Activated CD4-positive, alpha-beta T cell treated with anti-CD3 and anti-CD28 coated beads, Interleukin-2, amount 50 U/mL, for 24 hours (primary cell): ENCODE measurements around the gene CSNK2A1.
"Not testable (repeated sequence)": the region's sequence is repeated elsewhere in the genome, so short reads cannot be mapped to it uniquely, and the experiment has no call there.

Experiments
- DNase-seq, 2 donors: peaks; one replicate each; pipeline ENCODE4 v3.0.0-alpha.2; 2020; ENCODE audit warnings: low read depth in 1 of 2, low spot score in 1 of 2

The CSNK2A1 gene

DNA sequence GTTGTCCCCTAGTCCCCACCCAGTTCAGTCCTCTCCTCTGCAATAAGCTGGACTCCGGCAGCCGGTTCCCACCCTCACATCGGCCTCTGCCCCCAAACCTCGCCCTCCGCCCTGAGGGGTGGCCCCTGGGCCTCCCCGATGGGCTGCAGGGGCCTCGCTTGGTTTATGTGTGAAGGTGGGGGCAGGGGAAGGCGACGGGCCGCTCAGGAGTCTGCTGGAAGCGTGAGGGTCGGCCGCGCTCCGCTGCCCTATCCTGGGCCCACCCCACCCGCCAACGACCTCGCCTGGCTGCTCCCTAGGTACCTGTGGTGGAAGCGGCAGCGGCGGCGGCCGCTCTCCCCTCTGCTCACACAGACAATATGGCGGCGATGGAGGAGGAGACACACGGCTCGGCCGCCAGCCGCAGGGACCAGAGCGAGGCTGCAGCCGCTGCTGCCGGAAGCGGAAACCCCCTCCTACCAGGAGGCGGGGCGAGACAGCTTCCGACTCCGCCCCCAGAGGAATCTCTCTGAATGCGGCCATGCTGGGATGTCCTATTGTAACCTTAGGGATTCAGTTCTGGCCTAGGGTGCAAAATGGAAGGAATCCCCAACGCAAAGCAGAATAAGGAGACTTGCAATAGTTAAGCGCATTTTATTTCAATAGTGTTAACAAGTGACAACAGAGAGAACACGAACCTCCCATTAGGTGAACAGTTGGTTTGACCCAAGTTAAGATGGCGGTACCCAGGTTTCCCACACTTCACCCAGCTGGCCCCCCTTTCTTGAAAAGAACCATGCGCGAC lies at the start of gene CSNK2A1:
CSNK2A1 (minus strand) TSS at position 422 of the 784 bp plus-strand sequence. CDS start 35,239 bp downstream, outside the sequence.
- DNase-seq, result peak; percentile 91 to 93

DNA sequence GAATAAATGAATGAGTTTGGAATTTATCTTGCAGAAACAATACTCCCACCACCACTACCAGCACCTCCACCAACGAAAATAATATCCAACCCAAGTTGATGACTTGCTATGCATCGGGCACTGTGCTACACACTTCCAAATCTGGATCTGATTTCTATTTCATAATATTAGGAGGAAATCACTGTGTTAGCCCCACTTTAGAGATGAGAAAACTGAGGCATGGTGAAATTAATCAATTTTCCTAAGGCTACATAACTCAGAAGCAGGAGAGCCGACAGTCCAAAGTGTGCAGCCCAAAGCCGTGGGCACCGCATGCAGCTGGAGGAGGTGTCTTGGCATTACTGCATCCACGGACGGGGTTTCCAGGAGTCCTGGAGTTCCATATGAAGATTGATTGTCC lies 48.9 kb upstream of the CSNK2A1 start:
- no peak for DNase-seq

DNA sequence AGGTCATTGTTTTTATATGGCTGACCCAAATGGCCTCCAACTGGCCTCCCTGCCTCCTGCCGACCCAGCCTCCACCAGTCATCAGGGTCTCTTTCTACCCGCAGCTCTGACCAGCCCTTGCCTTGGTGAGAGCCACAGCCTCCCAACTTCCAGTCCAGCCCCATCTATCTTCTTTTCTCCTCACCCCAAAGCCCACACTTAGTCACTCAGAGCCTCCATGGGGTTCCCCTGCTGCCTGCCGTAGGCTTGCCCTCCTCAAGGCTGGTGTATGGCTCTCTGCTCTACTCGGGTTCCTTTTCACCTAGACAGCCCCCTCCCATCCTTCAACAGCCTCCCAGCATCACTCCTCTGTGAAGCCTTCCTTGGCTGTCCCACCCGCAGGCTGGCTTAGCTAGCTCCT lies 48.4 kb upstream of the CSNK2A1 start:
- no peak for DNase-seq

DNA sequence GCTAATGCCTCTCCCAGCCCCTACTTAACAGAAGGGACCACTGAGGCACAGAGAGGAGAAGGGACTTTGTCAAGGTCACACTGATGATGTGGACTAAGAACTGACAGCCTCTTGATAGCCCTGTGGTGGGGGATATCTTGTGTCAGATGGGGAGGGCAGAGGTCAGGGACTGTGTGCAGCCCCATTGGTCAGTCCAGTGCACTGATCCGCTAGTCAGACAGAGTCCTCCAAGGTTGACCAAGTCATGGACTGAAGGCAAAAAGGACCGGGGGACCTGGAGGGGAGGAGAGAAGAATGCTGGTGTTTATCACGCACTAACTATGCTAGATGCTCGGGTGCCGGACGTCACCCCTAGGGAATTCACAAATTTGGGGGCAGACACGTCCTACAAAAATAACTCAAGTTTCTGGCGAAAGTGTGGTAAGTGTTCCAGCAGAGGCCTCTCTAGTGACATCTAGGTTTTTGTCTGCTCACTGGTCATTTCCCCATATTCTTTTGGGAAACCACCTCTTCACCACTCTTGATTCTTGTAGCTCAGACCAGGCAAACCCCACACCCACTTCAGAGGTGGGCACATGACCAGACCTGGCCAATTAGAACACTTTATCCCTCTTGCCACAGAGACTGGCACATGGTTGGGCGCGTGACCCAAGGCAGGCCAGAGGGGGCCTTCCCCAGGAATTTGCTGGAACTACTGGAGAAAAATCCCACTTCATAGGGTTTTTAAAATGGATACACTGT lies 45.5 kb upstream of the CSNK2A1 start:
- DNase-seq, result no peak

DNA sequence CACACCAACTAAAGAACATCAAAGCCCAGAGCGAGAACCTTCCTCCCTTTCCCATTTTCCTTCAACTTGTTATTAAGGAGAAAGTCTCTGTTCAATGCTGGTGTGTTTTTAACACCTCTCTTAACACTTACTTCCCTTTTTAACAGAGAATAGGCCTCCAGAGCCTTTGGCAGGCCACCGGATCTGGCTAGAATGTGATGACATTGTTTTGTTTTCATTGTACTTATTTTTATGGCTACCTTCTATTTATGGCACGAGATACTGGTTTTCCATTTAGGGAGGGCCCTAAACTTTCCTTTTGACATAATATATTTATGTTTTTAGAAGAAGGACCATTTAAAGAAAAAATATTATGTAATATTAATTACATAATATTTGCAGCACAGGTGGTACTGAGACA lies 44.9 kb upstream of the CSNK2A1 start:
- DNase-seq, result no peak

DNA sequence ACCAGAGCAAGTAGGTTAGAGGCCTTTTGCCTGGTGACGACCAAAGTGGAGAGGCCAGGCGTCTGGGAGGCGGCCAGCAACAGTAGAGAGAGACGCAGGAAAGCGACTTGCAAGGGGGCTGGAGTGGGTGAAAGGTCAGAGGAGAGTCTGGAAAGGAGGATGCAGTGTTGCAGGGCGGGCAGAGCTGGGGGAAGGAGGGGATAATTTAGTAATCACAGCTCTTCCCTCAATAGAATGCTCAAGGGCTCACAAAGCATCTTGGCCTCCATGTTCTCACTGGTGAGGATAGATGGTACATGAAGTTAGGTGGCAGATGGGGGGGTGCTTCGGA lies 41.3 kb upstream of the CSNK2A1 start:
- DNase-seq, result no peak

DNA sequence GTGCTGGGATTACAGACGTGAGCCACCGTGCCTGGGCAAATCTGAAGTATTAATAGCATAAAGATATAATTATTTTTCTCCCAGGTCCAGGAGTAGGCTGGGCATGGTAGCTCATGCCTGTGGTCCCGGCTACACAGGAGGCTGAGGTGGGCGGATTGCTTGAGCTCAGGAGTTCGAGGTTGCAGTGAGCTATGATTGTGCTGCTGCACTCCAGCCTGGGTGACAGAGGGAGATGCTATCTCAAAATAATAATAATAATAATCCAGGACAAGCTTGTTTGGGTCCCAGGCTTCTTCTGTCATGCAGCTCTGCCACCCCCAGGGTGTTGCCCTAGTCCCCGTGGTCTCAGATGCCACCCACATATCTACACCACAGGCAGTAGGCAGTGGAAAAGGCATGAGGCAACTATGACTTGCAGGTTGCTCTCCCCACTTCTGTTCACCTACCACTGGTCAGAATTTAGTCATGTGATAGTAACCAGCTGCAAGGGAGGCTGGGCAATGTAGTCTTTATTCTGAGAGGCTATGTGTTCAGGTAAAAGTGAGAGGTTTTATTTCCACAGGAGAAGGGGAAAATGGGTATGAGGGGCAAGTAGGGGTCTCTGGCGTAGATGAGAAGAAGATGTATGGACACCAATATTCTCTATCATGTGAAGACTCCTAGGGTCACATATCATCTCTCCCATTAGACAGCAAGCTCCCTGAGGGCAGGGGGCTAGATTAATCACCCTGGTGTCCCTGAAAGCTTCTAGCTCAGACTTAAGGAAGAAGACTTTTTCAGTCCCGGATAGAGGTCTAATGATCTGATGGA lies 40.8 kb upstream of the CSNK2A1 start:
- no peak for DNase-seq

DNA sequence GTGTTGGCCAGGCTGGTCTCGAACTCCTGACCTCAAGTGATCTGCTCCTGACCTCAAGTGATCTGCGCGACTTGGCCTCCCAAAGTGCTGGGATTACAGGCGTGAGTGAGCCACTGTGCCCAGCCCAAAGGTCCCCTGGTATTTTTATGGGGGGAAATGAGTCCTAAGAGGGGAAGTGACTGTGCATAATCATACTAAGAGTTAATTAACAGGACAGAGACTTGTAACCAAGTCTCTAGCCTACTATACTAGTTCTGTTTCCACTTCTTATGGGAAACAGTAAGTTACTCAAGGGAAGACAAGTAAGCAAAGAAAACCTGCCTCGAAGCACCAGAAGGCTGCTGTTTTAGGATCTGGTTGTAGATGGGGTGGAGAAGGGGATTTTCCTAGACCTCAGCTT lies 38.6 kb upstream of the CSNK2A1 start:
- DNase-seq, result no peak

DNA sequence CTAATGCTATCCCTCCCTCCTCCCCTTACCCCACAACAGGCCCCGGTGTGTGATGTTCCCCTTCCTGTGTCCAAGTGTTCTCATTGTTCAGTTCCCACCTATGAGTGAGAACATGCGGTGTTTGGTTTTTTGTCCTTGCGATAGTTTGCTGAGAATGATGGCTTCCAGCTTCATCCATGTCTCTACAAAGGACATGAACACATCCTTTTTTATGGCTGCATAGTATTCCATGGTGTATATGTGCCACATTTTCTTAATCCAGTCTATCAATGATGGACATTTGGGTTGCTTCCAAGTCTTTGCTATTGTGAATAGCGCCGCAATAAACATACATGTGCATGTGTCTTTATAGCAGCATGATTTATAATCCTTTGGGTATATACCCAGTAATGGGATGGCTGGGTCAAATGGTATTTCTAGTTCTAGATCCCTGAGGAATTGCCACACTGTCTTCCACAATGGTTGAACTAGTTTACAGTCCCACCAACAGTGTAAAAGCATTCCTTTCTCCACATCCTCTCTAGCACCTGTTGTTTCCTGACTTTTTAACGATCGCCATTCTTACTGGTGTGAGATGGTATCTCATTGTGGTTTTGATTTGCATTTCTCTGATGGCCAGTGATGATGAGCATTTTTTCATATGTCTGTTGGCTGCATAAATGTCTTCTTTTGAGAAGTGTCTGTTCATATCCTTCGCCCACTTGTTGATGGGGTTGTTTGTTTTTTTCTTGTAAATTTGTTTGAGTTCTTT lies 35.5 kb upstream of the CSNK2A1 start:
- DNase-seq, result not testable (repeated sequence)

DNA sequence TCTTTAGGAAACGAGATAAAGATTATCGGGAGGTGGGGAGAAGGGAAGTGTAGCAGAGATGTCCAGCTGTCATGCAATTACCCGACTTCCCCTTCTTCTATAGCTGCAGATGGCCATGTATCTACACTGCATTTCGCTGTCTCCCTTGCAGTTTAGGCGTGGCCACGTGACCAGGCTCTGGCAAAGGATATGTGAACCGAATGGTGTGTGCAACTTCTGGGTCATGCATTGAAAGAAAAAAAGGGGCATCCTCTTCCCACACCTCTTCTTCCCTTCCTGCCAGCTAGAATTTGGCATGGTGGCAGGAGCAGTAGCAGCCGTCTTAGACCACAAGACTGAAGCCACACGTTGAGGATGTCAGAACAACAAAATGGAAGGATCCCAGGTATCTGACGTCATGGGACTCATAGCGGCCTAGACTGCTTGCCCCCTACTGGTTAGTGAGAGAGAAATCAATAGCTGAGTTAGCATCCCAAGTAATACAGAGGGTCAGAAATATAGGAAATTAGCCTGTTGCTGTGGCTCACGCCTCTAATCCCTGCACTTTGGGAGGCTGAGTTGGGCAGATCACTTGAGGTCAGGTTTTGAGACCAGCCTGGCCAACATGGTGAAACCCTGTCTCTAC lies 33.7 kb upstream of the CSNK2A1 start:
- DNase-seq, result no peak

DNA sequence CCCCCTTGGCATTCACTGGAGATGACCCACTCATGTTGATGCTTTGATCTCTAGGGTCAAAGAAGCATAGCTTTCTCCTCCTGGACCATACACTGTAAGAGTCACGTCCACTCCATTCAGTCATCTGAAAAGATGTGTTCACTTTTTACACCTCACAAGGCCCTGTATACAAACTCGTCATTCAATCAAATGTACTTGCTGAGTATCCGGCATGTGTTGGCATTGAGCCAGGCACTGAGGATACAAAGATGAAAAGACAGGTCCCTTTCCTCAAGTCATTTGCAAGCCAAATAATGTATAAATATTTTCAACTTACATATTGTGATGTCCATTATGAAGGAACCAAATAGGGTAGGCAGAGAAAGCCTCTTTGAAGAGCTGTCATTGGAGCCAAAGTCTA lies 32.6 kb upstream of the CSNK2A1 start:
- DNase-seq, result no peak

DNA sequence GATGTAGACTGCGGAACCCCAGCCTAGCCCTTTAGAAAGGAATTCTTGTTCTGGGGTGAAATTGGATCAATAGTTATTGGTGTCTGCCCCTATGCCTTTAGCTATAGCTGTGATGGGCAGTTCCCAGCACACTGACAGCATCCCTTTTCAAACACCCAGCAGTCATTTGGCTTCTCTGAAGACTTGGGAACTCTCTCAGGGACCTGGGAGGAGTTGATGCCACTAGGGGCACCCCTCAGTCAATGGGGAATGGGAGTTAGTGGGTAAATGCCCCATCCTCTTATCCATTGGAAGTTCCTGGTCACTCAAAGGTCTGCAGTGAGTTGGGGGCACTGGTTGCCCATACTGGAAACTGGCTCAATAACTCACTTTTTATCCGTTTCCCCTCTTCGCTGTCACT lies 31.6 kb upstream of the CSNK2A1 start:
- no peak for DNase-seq

DNA sequence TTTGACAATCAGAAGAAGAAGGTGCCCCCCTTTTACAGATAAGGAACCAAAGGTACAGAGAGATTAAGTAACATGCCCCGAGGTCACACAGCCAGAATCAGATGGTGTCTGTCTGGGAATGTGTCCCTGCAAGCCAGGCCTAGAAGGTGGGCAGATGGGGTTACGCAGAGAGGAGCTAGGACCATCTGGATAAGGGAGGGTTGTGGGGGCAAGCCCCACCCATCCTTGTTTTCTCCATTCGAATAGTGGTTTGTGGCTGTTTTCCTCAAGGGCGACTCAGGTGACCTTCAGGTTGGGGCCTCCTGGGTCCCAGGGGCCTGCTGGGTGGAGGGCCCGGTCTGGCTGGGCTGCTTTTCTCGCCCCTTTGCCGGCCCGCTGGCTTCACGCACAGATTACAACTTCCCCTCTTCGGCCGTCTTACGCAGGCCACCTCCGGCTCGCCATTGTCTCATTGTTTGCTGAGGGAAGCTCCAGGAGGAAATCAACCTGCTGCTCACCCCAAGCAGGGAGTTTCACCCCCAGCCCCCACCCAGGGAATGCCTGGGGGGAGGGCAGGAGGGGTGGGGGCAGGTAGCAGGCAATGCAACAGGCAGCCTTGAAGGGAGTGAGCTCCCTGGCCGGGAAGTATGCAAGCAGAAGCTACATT lies 30.8 kb upstream of the CSNK2A1 start:
- no peak for DNase-seq

DNA sequence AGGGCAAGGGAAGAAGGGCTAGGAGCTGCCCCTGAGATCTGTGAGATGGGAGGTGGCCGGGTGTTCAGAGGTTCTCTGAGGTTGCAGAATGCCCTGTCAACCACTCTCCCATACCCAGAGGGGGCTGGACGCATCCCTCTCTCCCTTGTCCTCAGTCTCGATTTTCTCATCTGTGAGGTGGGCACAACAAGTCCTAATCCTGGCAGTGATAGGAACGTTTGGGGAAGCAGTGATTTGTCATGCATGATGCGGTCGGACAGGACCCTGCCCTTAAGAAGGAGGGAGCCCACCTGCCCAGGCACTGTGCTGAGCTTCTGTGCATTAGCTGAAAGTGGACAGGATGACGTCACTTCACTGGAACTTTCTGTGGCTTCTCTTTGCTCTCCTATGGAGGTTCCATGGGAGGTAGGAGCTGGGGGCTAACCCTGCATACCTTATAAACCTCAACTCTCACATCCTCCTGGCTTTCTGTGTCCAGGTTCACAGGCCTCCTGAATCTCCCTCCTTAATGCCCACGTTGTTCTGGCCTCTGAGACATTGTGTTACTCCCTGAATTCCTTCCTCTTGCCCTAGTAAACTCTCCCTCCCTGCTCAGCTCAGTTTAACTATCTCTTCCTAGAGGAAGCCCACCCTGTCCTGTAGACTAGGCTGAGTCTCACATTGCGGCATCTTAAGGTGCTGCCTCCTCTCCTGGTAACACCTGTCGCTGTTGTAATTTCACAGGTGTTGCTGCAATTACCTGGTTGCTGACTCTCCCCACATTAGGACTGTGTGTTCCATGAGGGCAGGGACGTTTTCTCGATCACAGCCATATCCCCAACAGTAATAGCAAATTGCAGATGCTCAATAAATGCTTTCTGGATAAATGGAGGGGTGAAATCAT lies 30.1 kb upstream of the CSNK2A1 start:
- no peak for DNase-seq

DNA sequence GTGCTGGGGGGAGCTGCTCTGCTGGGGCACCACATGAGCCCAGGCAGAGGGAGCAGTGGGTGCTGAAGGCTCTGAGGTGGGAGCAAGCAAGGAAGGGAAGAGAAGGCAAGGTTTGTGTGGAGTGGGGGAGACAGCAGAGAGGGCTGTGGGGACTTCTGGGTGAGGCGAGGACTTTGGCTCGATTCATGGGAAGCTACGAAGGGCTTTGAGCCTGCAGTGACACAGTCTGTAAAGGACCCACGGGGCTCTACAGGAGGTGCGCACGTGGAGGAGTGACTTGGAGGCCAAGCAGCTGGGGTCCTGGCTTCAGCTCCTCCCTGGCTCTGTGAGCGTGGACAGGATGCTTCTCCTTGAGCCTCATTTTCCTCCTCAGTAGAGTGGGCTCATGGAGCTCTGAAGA lies 29.1 kb upstream of the CSNK2A1 start:
- DNase-seq, result no peak

DNA sequence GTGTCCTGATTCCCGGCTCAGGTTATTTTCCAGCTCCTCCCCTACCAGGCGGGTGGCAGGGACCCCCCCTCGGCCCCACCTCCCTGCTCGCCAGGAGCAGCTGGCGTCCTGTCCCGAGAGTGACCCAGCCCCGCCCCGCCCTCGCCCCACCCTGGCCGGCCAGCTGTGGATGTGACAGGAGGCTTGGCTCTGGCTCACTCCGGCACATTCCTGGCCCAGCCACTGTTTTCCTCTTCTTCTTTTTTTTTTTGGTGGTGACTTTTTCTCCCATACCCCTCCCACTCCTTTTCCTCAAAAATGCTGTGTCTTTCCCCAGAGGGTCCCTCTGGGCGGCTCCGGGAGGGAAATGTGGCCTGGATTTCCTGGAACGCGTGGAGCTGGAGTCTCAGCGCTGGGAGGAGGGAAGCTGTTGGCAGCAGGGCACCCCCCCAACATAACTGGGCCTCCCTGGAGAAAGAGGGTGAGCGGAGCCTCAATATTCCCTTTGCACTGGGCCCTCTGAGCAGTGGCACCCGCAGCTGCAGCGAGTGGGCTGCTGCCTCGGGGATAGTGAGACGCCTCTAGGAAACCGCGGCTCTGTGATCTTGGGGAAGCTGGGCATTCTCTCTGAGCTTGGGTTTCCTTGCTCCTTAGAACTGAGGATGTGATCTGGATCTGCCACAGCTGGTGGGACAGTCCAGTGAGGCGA lies 28.3 kb upstream of the CSNK2A1 start:
- DNase-seq, result no peak

DNA sequence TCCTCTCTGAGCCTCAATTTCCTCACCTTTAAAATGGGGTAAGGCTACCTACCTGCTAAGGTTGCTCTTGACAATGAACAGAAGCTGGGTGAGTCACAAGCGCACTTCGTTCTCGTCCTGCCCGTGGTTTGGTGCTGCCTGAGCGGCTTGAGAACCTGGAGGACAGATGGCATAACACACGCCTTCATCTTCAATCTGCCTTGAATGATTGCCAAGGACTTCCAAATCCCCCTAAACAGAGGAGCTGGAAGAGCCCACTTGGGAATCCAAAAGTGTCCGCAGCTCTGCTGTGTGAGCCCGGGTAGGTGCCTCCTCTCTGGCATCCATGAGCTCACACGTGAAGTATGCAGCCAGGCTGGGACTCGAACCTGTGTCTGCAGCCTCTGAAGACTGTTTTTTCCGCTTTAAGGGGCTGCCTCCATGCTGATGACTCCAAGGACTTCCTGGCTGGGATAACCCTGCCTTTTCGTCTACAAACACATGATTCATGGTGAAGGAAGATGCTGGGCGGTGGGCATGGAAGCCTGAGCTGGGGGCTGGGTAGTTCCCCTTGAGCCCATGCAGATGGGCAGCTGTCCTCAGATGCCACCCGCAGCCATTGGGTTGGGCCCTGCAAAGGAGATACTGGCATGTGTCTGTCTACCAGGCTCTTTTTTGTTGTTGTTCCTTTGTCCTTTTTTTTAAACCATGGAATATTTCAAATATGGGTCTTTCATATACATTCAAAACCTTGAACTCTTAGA lies 25.3 kb upstream of the CSNK2A1 start:
- DNase-seq, result no peak

DNA sequence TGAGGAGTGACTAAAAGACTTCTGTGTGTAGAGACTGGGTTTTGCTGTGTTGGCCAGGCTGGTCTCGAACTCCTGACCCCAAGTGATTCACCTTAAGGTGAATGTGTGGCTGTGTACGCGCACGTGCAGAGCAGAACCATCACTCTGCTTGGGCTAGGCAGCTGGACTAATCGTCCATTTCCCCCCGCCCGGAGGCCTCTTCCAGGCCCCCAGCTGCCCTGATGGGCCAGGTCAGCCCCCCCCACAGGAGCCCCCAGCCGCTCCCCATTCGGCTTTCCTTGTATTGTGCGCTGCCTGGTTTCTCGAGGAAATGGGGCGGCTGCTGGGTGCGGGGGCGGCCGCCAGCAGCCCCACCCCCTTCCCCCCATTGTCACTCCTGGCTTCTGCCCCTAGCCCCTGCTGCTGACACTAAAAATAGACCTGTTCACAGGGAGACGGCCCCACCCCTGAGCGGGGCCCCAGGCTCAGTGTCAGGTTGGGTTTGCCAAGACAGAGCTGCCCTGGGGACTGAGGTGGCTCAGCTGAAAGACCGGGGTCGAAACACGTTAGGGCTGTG lies 24.6 kb upstream of the CSNK2A1 start:
- no peak for DNase-seq
